Neural progenitor cell (in vitro differentiated cells): ENCODE results near the gene POU6F2.

ENCODE experiments used
- EZH2 ChIP-seq: fragments of 200-600 bp; sonication (generic); IDR thresholded peaks from 2 replicates; pipeline ENCODE4 v1.6.1; 2017; ENCODE audit warnings: antibody characterized with exemption, mild to moderate bottlenecking, moderate library complexity
- EZH2phosphoT487 ChIP-seq: fragments of 200-600 bp; sonication (generic); IDR thresholded peaks from 2 replicates; pipeline ENCODE4 v1.6.1; 2017; ENCODE audit warnings: antibody characterized with exemption
- TF ChIP-seq, protein P1 (sequence below): fragments of 200-600 bp; sonication (generic); IDR thresholded peaks from 2 replicates; pipeline ENCODE4 v1.5.1; 2017; ENCODE audit warnings: antibody characterized with exemption, mild to moderate bottlenecking

DNA sequence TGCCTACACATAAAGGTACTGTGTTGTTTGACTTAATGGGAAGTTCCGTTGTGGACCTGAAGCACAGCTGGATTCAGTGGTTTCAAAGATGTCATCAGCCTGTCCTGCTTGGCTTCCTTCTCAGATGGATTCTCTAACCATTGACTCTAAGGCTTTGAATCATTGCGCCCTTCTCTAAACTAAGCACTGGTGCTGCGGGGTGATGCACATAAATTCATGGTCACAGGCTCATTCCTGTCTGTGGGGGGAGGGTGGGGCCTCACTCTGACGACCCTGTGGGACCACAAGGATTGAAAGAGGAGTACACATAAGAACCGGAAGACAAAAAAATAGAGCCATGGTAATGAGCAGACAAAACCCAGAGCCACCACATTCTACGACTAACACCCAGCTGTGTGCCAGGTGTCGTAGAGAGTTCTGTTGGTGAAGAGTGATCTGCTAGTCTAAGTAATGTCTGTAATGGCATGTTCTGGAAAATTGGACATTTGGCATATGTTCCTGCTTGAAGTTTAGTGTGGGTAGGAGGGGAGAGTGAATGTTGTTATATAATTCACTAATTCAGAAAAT lies 491.2 kb downstream of the POU6F2 start:
- TF ChIP-seq, protein P1, sequence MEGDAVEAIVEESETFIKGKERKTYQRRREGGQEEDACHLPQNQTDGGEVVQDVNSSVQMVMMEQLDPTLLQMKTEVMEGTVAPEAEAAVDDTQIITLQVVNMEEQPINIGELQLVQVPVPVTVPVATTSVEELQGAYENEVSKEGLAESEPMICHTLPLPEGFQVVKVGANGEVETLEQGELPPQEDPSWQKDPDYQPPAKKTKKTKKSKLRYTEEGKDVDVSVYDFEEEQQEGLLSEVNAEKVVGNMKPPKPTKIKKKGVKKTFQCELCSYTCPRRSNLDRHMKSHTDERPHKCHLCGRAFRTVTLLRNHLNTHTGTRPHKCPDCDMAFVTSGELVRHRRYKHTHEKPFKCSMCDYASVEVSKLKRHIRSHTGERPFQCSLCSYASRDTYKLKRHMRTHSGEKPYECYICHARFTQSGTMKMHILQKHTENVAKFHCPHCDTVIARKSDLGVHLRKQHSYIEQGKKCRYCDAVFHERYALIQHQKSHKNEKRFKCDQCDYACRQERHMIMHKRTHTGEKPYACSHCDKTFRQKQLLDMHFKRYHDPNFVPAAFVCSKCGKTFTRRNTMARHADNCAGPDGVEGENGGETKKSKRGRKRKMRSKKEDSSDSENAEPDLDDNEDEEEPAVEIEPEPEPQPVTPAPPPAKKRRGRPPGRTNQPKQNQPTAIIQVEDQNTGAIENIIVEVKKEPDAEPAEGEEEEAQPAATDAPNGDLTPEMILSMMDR, result no peak
- no peak for TF ChIP-seq EZH2phosphoT487
- no peak for TF ChIP-seq EZH2
